ENCODE data around the gene SATB1. TPM values are rescaled to one million over a fixed set of nuclear protein-coding genes. Genes with fewer than 3 reads are reported as not detected.

Gene SATB1
- polyA plus RNA-seq, 1 donor from 2014 or later: 16.0 TPM

- no peak overlapping the region for H3K27ac ChIP-seq (ENCODE audit: low read length)
- no peak overlapping the region for H3K9ac ChIP-seq (ENCODE audit: low read length)
- no peaks in the 10 kb centered on the region for H3K9me2 ChIP-seq (ENCODE audit: insufficient read depth, low read length)
- H4K20me1 ChIP-seq (ENCODE audit: insufficient read depth): no peaks in the 10 kb centered on the region
- no peak overlapping the region for H3K4me3 ChIP-seq (ENCODE audit: low read length)
- H3K4me2 ChIP-seq (ENCODE audit: low read length): no peak overlapping the region
- no peak for TF ChIP-seq EP300 (conservative IDR thresholded peaks at IDR 0.05; ENCODE audit: poor library complexity, severe bottlenecking)
- TF ChIP-seq RAD21 (conservative IDR thresholded peaks at IDR 0.05): no peak
- TF ChIP-seq, protein P1, sequence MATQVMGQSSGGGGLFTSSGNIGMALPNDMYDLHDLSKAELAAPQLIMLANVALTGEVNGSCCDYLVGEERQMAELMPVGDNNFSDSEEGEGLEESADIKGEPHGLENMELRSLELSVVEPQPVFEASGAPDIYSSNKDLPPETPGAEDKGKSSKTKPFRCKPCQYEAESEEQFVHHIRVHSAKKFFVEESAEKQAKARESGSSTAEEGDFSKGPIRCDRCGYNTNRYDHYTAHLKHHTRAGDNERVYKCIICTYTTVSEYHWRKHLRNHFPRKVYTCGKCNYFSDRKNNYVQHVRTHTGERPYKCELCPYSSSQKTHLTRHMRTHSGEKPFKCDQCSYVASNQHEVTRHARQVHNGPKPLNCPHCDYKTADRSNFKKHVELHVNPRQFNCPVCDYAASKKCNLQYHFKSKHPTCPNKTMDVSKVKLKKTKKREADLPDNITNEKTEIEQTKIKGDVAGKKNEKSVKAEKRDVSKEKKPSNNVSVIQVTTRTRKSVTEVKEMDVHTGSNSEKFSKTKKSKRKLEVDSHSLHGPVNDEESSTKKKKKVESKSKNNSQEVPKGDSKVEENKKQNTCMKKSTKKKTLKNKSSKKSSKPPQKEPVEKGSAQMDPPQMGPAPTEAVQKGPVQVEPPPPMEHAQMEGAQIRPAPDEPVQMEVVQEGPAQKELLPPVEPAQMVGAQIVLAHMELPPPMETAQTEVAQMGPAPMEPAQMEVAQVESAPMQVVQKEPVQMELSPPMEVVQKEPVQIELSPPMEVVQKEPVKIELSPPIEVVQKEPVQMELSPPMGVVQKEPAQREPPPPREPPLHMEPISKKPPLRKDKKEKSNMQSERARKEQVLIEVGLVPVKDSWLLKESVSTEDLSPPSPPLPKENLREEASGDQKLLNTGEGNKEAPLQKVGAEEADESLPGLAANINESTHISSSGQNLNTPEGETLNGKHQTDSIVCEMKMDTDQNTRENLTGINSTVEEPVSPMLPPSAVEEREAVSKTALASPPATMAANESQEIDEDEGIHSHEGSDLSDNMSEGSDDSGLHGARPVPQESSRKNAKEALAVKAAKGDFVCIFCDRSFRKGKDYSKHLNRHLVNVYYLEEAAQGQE (IDR thresholded peaks at IDR 0.05; ENCODE audit: borderline replicate concordance): no peak
- TF ChIP-seq EZH2 (IDR thresholded peaks at IDR 0.05; ENCODE audit: borderline replicate concordance, insufficient read depth, low read length, poor library complexity, severe bottlenecking): no peak
- no peak for TF ChIP-seq TAF1 (IDR thresholded peaks at IDR 0.05; ENCODE audit: low read depth)
- no peak for TF ChIP-seq SMC3 (conservative IDR thresholded peaks at IDR 0.05; ENCODE audit: poor library complexity)
- TF ChIP-seq MXI1 (conservative IDR thresholded peaks at IDR 0.05; ENCODE audit: poor library complexity, severe bottlenecking): no peak
- TF ChIP-seq POLR2AphosphoS5 (IDR thresholded peaks at IDR 0.05): no peak
- TF ChIP-seq, protein P2, sequence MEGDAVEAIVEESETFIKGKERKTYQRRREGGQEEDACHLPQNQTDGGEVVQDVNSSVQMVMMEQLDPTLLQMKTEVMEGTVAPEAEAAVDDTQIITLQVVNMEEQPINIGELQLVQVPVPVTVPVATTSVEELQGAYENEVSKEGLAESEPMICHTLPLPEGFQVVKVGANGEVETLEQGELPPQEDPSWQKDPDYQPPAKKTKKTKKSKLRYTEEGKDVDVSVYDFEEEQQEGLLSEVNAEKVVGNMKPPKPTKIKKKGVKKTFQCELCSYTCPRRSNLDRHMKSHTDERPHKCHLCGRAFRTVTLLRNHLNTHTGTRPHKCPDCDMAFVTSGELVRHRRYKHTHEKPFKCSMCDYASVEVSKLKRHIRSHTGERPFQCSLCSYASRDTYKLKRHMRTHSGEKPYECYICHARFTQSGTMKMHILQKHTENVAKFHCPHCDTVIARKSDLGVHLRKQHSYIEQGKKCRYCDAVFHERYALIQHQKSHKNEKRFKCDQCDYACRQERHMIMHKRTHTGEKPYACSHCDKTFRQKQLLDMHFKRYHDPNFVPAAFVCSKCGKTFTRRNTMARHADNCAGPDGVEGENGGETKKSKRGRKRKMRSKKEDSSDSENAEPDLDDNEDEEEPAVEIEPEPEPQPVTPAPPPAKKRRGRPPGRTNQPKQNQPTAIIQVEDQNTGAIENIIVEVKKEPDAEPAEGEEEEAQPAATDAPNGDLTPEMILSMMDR (IDR thresholded peaks at IDR 0.05; ENCODE audit: poor library complexity, severe bottlenecking): no peak
- H3F3A ChIP-seq (ENCODE audit: insufficient read depth, low read length, poor library complexity, severe bottlenecking): no peaks in the 10 kb centered on the region
- H2AFZ ChIP-seq (ENCODE audit: low read depth, low read length): no peak overlapping the region
- no peaks in the 10 kb centered on the region for H3K36me3 ChIP-seq (ENCODE audit: insufficient read depth, low read length)
- peaks cover 42% of the 10 kb centered on the region for H3K27me3 ChIP-seq (ENCODE audit: insufficient read depth, low read depth, low read length)
- no peaks in the 10 kb centered on the region for H3K9me3 ChIP-seq (ENCODE audit: low read length)
- H3K79me2 ChIP-seq (replicated peaks; ENCODE audit: insufficient read depth, low read length): no peaks in the 10 kb centered on the region
Observed at GRCh38 chr3:18440066-18440722, 15.1 kb upstream of the SATB1 start.

- H3K9me3 ChIP-seq (ENCODE audit: low read length): no peaks in the 10 kb centered on the region
- TF ChIP-seq EZH2 (IDR thresholded peaks at IDR 0.05; ENCODE audit: borderline replicate concordance, insufficient read depth, low read length, poor library complexity, severe bottlenecking) (no peak), SMC3 (conservative IDR thresholded peaks at IDR 0.05; ENCODE audit: poor library complexity) (no peak), TAF1 (IDR thresholded peaks at IDR 0.05; ENCODE audit: low read depth) (no peak), POLR2AphosphoS5 (IDR thresholded peaks at IDR 0.05) (no peak), EP300 (conservative IDR thresholded peaks at IDR 0.05; ENCODE audit: poor library complexity, severe bottlenecking) (no peak), MXI1 (conservative IDR thresholded peaks at IDR 0.05; ENCODE audit: poor library complexity, severe bottlenecking) (no peak), RAD21 (conservative IDR thresholded peaks at IDR 0.05) (no peak)
- TF ChIP-seq, protein P2 (IDR thresholded peaks at IDR 0.05; ENCODE audit: poor library complexity, severe bottlenecking): no peak
- TF ChIP-seq, protein P1 (IDR thresholded peaks at IDR 0.05; ENCODE audit: borderline replicate concordance): no peak
Observed at GRCh38 chr3:18439281-18439680, 14.1 kb upstream of the SATB1 start.

More at GRCh38 chr3:18439281-18439680, 14.1 kb upstream of the SATB1 start:
- Histone ChIP-seq H3K27ac (ENCODE audit: low read length) (no peak overlapping the region), H3F3A (ENCODE audit: insufficient read depth, low read length, poor library complexity, severe bottlenecking) (no peaks in the 10 kb centered on the region), H3K9me2 (ENCODE audit: insufficient read depth, low read length) (no peaks in the 10 kb centered on the region), H4K20me1 (ENCODE audit: insufficient read depth) (no peaks in the 10 kb centered on the region), H3K4me3 (ENCODE audit: low read length) (no peak overlapping the region), H3K27me3 (ENCODE audit: insufficient read depth, low read depth, low read length) (peaks cover 40% of the 10 kb centered on the region), H3K36me3 (ENCODE audit: insufficient read depth, low read length) (no peaks in the 10 kb centered on the region), H3K79me2 (replicated peaks; ENCODE audit: insufficient read depth, low read length) (no peaks in the 10 kb centered on the region), H3K9ac (ENCODE audit: low read length) (no peak overlapping the region), H3K4me2 (ENCODE audit: low read length) (no peak overlapping the region), H2AFZ (ENCODE audit: low read depth, low read length) (no peak overlapping the region)
